SK-N-SH (cell line): ENCODE measurements around the gene NCKAP5.

Experiments used
- CHD2 ChIP-seq: fragments of 150-350 bp; IDR thresholded peaks from 2 replicates; pipeline ENCODE4 v1.6.1; 2018; ENCODE audit warnings: low read length; ENCODE audit not compliant: partially characterized antibody
- CTCF ChIP-seq: fragments of 200-600 bp; sonication (generic); IDR thresholded peaks from 2 replicates; pipeline ENCODE4 v1.6.1; 2017; ENCODE audit warnings: antibody characterized with exemption, mild to moderate bottlenecking, moderate library complexity
- ELF1 ChIP-seq: IDR thresholded peaks from 2 replicates; pipeline ENCODE4 v1.4.0; 2012
- EP300 ChIP-seq, 2 experiments: IDR thresholded peaks; 2 replicates each; pipeline versions ENCODE4 v1.4.0 to v1.6.1; 2012; ENCODE audit warnings: borderline replicate concordance in 1 of 2, low read depth in 1 of 2, low read length in 1 of 2
- EZH2phosphoT487 ChIP-seq: fragments of 200-600 bp; sonication (generic); IDR thresholded peaks from 2 replicates; pipeline ENCODE4 v1.6.1; 2017; ENCODE audit warnings: low read depth, mixed run types, mild to moderate bottlenecking, antibody characterized with exemption, moderate library complexity, borderline replicate concordance
- FOSL2 ChIP-seq: IDR thresholded peaks from 2 replicates; pipeline ENCODE4 v1.4.0; 2012; ENCODE audit warnings: low read depth, mild to moderate bottlenecking, moderate library complexity, borderline replicate concordance
- GATA2 ChIP-seq: sonication (generic); formaldehyde crosslinking; IDR thresholded peaks from 2 replicates; pipeline ENCODE4 v1.5.0; 2020; ENCODE audit warnings: mild to moderate bottlenecking, missing genetic modification reagents
- MEF2A ChIP-seq: IDR thresholded peaks from 2 replicates; pipeline ENCODE4 v1.4.0; 2012; ENCODE audit warnings: low read depth, borderline replicate concordance
- POLR2AphosphoS5 ChIP-seq: IDR thresholded peaks from 2 replicates; pipeline ENCODE4 v1.6.1; 2012; ENCODE audit warnings: low read depth, low read length
- RCOR1 ChIP-seq: fragments of 150-350 bp; IDR thresholded peaks from 2 replicates; pipeline ENCODE4 v1.6.1; 2017; ENCODE audit warnings: antibody characterized with exemption, low read length
- REST ChIP-seq: IDR thresholded peaks from 2 replicates; pipeline ENCODE4 v1.6.1; 2012; ENCODE audit warnings: mild to moderate bottlenecking, low read depth, low read length, moderate library complexity
- TAF1 ChIP-seq: IDR thresholded peaks from 2 replicates; pipeline ENCODE4 v1.6.1; 2012; ENCODE audit warnings: low read depth, mild to moderate bottlenecking, low read length, moderate library complexity, borderline replicate concordance
- USF2 ChIP-seq: fragments of 150-350 bp; IDR thresholded peaks from 2 replicates; pipeline ENCODE4 v1.6.1; 2017; ENCODE audit warnings: antibody characterized with exemption, low read length, low read depth, borderline replicate concordance

- TF ChIP-seq CTCF = no peak
- TF ChIP-seq REST = no peak
- no peak for TF ChIP-seq MEF2A
- no peak for TF ChIP-seq POLR2AphosphoS5
- TF ChIP-seq EZH2phosphoT487 = no peak
- TF ChIP-seq RCOR1 = no peak
- no peak for TF ChIP-seq TAF1
- no peak for TF ChIP-seq GATA2 (CRISPR knock-in tag)
- TF ChIP-seq FOSL2 = no peak
- no peak for TF ChIP-seq USF2
- TF ChIP-seq ELF1 = no peak
- no peak for TF ChIP-seq CHD2
- no peak for TF ChIP-seq EP300 (IDR thresholded peaks at IDR 0.05; ENCODE audit: borderline replicate concordance in 1 of 2, low read depth in 1 of 2, low read length in 1 of 2)
These were observed 737.9 kb downstream of the NCKAP5 start for GRCh38 chr2:132830321-132830827.
